ENCODE results near the gene IRF7.

Gene IRF7

GRCh38 chr11:605286-606129 is 10.2 kb downstream of the IRF7 start:
- H3K4me3 ChIP-seq (ENCODE audit: low read length) = no peak overlapping the region
- no peak for TF ChIP-seq CTCF (conservative IDR thresholded peaks at IDR 0.05; ENCODE audit: low read depth, low read length)
- no peak for DNase-seq (ENCODE audit: low read depth)

GRCh38 chr11:603154-603553 is 12.6 kb downstream of the IRF7 start:
- H3K4me3 ChIP-seq (ENCODE audit: low read length) = no peak overlapping the region
- no peak for TF ChIP-seq CTCF (conservative IDR thresholded peaks at IDR 0.05; ENCODE audit: low read depth, low read length)
- no peak for DNase-seq (ENCODE audit: low read depth)

GRCh38 chr11:601573-602245 is 14.0 kb downstream of the IRF7 start:
- H3K4me3 ChIP-seq (ENCODE audit: low read length) = no peak overlapping the region
- no peak for DNase-seq (ENCODE audit: low read depth)
- TF ChIP-seq CTCF (conservative IDR thresholded peaks at IDR 0.05; ENCODE audit: low read depth, low read length) = no peak

- DNase-seq (ENCODE audit: low read depth) = no peak
- H3K4me3 ChIP-seq (ENCODE audit: low read length) = no peak overlapping the region
- TF ChIP-seq CTCF (conservative IDR thresholded peaks at IDR 0.05; ENCODE audit: low read depth, low read length) = no peak
Observed at GRCh38 chr11:598005-598680, 17.6 kb downstream of the IRF7 start.

- H3K4me3 ChIP-seq (ENCODE audit: low read length) = no peak overlapping the region
- no peak for DNase-seq (ENCODE audit: low read depth)
- TF ChIP-seq CTCF (conservative IDR thresholded peaks at IDR 0.05; ENCODE audit: low read depth, low read length) = peak; percentile 18
Observed at GRCh38 chr11:597166-597725, 18.5 kb downstream of the IRF7 start.

- no peak for DNase-seq (ENCODE audit: low read depth)
- no peak for TF ChIP-seq CTCF (conservative IDR thresholded peaks at IDR 0.05; ENCODE audit: low read depth, low read length)
- no peak overlapping the region for H3K4me3 ChIP-seq (ENCODE audit: low read length)
Observed at GRCh38 chr11:596374-596773, 19.4 kb downstream of the IRF7 start.

All from retinal pigment epithelial cell (primary cell).